ENCODE measurements around the gene EML6. TPM values are rescaled to one million over a fixed set of nuclear protein-coding genes. Genes with fewer than 3 reads are reported as not detected.
A peak's percentile ranks its signal among the peaks of the same experiment; 100 is the strongest.

Gene EML6
- polyA plus RNA-seq, 2 of the 4 experiments (the other 2 are of a cell fraction): 1.4 to 1.5 TPM

GRCh38 chr2:55014962-55015939 lies 291.8 kb downstream of the EML6 start:
- ChIA-PET POLR2A (interaction anchor here (1.0 kb wide), 1 partner anchor 153 kb away, joined by 3 read pairs; no protein-coding TSS in a partner anchor), CTCF (interaction anchor here (0.6 to 16.6 kb wide), 35 partner anchors 9 to 288 kb away, joined by 3 to 351 read pairs (median 4); partner anchors contain the start of gene RTN4)
- ATAC-seq (peak; percentile 83 to 88), DNase-seq (ENCODE audit: low read depth in 1 of 2, low spot score in 1 of 2) (peak; percentile 71 to 89), FAIRE-seq (peak; percentile 70)
- TF ChIP-seq SMC3 (IDR thresholded peaks at IDR 0.05): peak; percentile 89
- no peak for TF ChIP-seq RNF2 (IDR thresholded peaks at IDR 0.05; ENCODE audit: borderline replicate concordance, low read depth)
- peak; percentile 91 to 95 for TF ChIP-seq RAD21 (conservative IDR thresholded peaks at IDR 0.05 in 1 of 2, IDR thresholded peaks at IDR 0.05 in 1 of 2)
- TF ChIP-seq MAFK (IDR thresholded peaks at IDR 0.05; ENCODE audit: partially characterized antibody): no peak
- TF ChIP-seq CTCF (IDR thresholded peaks at IDR 0.05): peak; percentile 93
- 3% methylated on average over 6 of the region's 6 CpGs for WGBS (ENCODE audit: missing lambda C conversion rate)
- Histone ChIP-seq H3K9me3 (no peaks in the 10 kb centered on the region), H3K4me2 (peak overlapping the region; percentile 80), H3K4me1 (peaks cover 86% of the 10 kb centered on the region), H3K27ac (peak overlapping the region; percentile 3 to 32; a peak in 2 of 6 replicates), H3K4me3 (no peak overlapping the region)

DNA sequence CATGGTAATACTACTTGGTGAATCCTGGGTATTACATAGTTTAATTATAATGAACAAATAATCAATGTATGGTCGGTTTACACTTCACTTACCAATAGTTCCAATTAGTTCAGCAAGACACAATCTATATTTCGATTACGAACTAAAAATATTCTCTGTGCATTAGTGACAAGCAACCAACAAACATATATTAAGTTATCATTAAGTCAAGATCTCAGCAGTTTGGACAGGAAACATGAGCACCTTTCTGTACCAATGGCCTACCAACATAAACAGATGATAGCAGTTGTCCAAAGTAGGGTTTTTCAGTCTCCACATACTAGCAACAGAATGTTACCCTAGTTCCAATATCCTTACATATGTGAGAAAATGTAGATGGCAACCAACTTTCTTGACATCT lies 294.0 kb downstream of the EML6 start:
- FAIRE-seq (no peak), DNase-seq (ENCODE audit: low read depth in 1 of 2, low spot score in 1 of 2) (no peak), ATAC-seq (no peak)
- Histone ChIP-seq H3K4me3 (no peak overlapping the region), H3K9me3 (no peaks in the 10 kb centered on the region), H3K4me1 (peaks cover 64% of the 10 kb centered on the region), H3K4me2 (0 out of 3 replicates have a peak overlapping the region, but pooled peaks have one; percentile 7), H3K27ac (no peak overlapping the region)
- TF ChIP-seq ESRRA (IDR thresholded peaks at IDR 0.05; ENCODE audit: borderline replicate concordance, low read length) (no peak), BCL3 (IDR thresholded peaks at IDR 0.05) (no peak), RARB (CRISPR knock-in tag; IDR thresholded peaks at IDR 0.05) (0 out of 2 replicates have a peak, but pooled peaks have one; percentile 29), HOXA7 (CRISPR knock-in tag; IDR thresholded peaks at IDR 0.05) (0 out of 2 replicates have a peak, but pooled peaks have one; percentile 60), HDAC2 (IDR thresholded peaks at IDR 0.05) (no peak)
- ChIA-PET POLR2A (interaction anchor here (0.5 kb wide), 1 partner anchor 205 kb away, joined by 5 read pairs; no protein-coding TSS in a partner anchor), CTCF (interaction anchor here (1.7 to 16.6 kb wide), 3 partner anchors 32 to 153 kb away, joined by 4 to 351 read pairs (median 64); partner anchors contain the start of gene RTN4)
- 94% methylated on average over 3 of the region's 3 CpGs for WGBS (ENCODE audit: missing lambda C conversion rate)

DNA sequence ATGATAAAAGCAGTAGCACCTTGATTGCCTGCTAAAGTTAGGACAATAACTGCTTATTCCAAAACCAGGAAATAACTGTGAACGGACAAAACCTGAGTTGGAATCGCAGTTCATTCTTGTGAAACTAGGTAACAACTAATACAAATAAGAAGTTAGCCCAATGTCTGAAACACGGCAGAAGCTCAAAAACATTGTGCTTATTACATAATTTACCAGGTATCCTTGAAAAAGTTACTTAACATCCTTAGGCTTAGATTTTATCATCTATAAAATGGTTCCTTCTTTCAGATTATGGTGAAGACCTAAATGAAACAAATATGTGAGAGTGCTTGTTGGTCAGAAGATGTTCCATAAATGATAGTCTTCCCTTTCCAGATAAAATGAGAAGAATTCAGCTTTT lies 294.4 kb downstream of the EML6 start:
- no peaks in the 10 kb centered on the region for H3K9me3 ChIP-seq
- H3K4me1 ChIP-seq: peaks cover 60% of the 10 kb centered on the region
- H3K27ac ChIP-seq: no peak overlapping the region
- TF ChIP-seq RNF2 (IDR thresholded peaks at IDR 0.05; ENCODE audit: borderline replicate concordance, low read depth) (no peak), EHMT2 (IDR thresholded peaks at IDR 0.05; ENCODE audit: low read depth) (no peak), ZNF302 (CRISPR knock-in tag; IDR thresholded peaks at IDR 0.05) (no peak), REST (IDR thresholded peaks at IDR 0.05) (no peak), CEBPB (IDR thresholded peaks at IDR 0.05) (peak in 1 of 2 experiments; percentile 68; a peak in 3 of 4 replicates)
- FAIRE-seq: no peak
- no peak for DNase-seq (ENCODE audit: low read depth in 1 of 2, low spot score in 1 of 2)
- ATAC-seq: no peak
- WGBS (ENCODE audit: missing lambda C conversion rate): 81% methylated on average over 3 of the region's 3 CpGs
- CTCF ChIA-PET: interaction anchor here (1.3 to 16.6 kb wide), 5 partner anchors 32 to 152 kb away, joined by 3 to 351 read pairs (median 7); partner anchors contain the start of gene RTN4
- peak overlapping the region; percentile 7; the same call in 1 of the 3 replicates for H3K4me2 ChIP-seq
- no peak overlapping the region for H3K4me3 ChIP-seq
- POLR2A ChIA-PET: interaction anchor here (0.5 kb wide), 1 partner anchor 205 kb away, joined by 5 read pairs; no protein-coding TSS in a partner anchor

All from A549 (cell line).